Thyroid gland (tissue), 4 donors: Measurements from ENCODE around the gene CBX7.

Experiments used
- POLR2A ChIP-seq, 2 donors: fragments of 450-650 bp; IDR thresholded peaks; one replicate each; pipeline ENCODE4 v1.6.1; 2017; ENCODE audit warnings: antibody characterized with exemption in 2 of 2, mild to moderate bottlenecking in 2 of 2, moderate library complexity in 1 of 2
- TF ChIP-seq, protein P1 (sequence below), 6 experiments: fragments of 200-600 bp in 3 of 6; fragments of 450-650 bp in 3 of 6; sonication (generic) in 3 of 6; IDR thresholded peaks; one replicate each; pipeline ENCODE4 v1.5.1; 2016 to 2019; ENCODE audit warnings: antibody characterized with exemption in 6 of 6, mild to moderate bottlenecking in 2 of 6, inconsistent platforms in 1 of 6, moderate library complexity in 1 of 6

DNA sequence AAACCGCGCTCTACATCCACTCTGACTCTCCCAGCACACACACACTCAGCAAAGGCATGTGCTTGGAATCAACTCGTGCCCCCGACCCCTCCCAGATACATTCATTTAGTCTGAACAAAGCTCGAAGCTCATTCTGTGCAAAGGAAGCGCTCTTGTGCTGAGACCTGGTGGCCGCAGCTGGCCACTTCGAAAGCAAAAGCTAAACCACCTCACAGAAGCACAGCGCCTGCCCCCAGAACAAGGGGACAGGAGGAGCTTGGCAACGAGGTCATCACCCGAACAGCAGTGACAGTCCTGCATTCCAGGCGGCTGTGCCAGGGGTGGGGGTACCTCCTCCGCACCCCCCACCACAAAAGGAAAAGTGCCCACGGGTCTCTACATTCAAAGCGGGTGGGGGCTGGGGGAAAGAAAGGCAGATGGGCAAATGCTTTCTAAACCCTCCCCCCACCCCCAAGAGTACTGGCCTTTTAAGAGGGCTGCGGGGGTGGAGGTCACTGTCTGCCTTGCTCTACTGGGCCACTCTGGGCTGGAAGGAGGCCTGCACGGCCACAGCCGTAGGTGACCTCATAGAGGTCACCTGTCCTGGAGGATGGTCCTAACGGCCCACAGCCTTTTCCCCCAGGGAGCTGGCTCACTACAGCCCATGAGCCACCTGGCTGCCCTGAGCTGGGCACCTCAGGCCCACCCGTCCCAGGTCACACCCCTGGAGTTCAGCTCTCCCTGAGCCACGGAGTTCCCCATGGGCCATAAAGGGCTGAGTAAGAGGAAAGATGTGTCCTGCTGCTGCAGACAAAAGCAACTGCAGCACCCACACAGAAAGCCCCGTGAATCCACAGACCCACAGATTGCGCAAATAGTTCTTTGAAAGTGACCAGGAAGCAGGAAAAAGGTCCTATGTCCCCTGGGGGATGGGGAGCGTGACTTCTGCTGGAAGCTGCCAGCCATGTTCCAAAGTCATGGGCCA, 21.3 kb downstream of the CBX7 start:
- no peak for TF ChIP-seq POLR2A (IDR thresholded peaks at IDR 0.05)
- TF ChIP-seq, protein P1, sequence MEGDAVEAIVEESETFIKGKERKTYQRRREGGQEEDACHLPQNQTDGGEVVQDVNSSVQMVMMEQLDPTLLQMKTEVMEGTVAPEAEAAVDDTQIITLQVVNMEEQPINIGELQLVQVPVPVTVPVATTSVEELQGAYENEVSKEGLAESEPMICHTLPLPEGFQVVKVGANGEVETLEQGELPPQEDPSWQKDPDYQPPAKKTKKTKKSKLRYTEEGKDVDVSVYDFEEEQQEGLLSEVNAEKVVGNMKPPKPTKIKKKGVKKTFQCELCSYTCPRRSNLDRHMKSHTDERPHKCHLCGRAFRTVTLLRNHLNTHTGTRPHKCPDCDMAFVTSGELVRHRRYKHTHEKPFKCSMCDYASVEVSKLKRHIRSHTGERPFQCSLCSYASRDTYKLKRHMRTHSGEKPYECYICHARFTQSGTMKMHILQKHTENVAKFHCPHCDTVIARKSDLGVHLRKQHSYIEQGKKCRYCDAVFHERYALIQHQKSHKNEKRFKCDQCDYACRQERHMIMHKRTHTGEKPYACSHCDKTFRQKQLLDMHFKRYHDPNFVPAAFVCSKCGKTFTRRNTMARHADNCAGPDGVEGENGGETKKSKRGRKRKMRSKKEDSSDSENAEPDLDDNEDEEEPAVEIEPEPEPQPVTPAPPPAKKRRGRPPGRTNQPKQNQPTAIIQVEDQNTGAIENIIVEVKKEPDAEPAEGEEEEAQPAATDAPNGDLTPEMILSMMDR (IDR thresholded peaks at IDR 0.05), result no peak
